HG03039 (cell line): ENCODE results near the gene MIOS.

ENCODE experiments used
- ATAC-seq: cut with Tn5 transposase; IDR thresholded peaks from one replicate; pipeline ENCODE4 v1.9.1; 2021; ENCODE audit warnings: mild to moderate bottlenecking, moderate library complexity; ENCODE audit not compliant: unreplicated experiment

The MIOS gene

GRCh38 chr7:7581531-7582179 lies 15.0 kb downstream of the MIOS start:
- no peak for ATAC-seq

GRCh38 chr7:7582596-7582995 lies 15.9 kb downstream of the MIOS start:
- ATAC-seq: no peak

GRCh38 chr7:7583731-7584130 lies 17.0 kb downstream of the MIOS start:
- no peak for ATAC-seq

GRCh38 chr7:7584653-7585052 lies 18.0 kb downstream of the MIOS start:
- no peak for ATAC-seq

GRCh38 chr7:7585241-7585928 lies 18.7 kb downstream of the MIOS start:
- no peak for ATAC-seq

GRCh38 chr7:7595451-7595850 lies 28.8 kb downstream of the MIOS start:
- ATAC-seq: no peak

- no peak for ATAC-seq
Observed at GRCh38 chr7:7596176-7596575, 29.5 kb downstream of the MIOS start.

- ATAC-seq: no peak
Observed at GRCh38 chr7:7607010-7607409, 40.3 kb downstream of the MIOS start.

GRCh38 chr7:7609330-7609729 lies 42.6 kb downstream of the MIOS start:
- ATAC-seq: no peak

GRCh38 chr7:7612519-7612918 lies 45.8 kb downstream of the MIOS start:
- ATAC-seq: no peak

GRCh38 chr7:7613210-7613609 lies 46.5 kb downstream of the MIOS start:
- ATAC-seq: no peak

GRCh38 chr7:7614018-7614741 lies 47.5 kb downstream of the MIOS start:
- no peak for ATAC-seq

- ATAC-seq: no peak
Observed at GRCh38 chr7:7617550-7617949, 50.9 kb downstream of the MIOS start.

- no peak for ATAC-seq
Observed at GRCh38 chr7:7618410-7618809, 51.7 kb downstream of the MIOS start.

GRCh38 chr7:7620236-7620635 lies 53.6 kb downstream of the MIOS start:
- no peak for ATAC-seq

- no peak for ATAC-seq
Observed at GRCh38 chr7:7620644-7621210, 54.0 kb downstream of the MIOS start.

- no peak for ATAC-seq
Observed at GRCh38 chr7:7628476-7628875, 61.8 kb downstream of the MIOS start.

- no peak for ATAC-seq
Observed at GRCh38 chr7:7630626-7631329, 64.1 kb downstream of the MIOS start.

GRCh38 chr7:7639421-7639820 lies 72.7 kb downstream of the MIOS start:
- ATAC-seq: no peak

GRCh38 chr7:7639847-7640220 lies 73.2 kb downstream of the MIOS start:
- ATAC-seq: no peak
